Urinary bladder (tissue), 4 donors: ENCODE data around the gene FOXP1. TPM values are rescaled to one million over a fixed set of nuclear protein-coding genes. Genes with fewer than 3 reads are reported as not detected.

Experiments
- DNase-seq: peaks from one replicate; pipeline ENCODE4 v3.0.0-alpha.2; 2015; ENCODE audit errors: extremely low spot score
- H3K27ac ChIP-seq: one replicate; pipeline ENCODE4 v1.5.1; 2013; ENCODE audit warnings: low read depth, mild to moderate bottlenecking, moderate library complexity
- H3K36me3 ChIP-seq: one replicate; pipeline ENCODE4 v1.6.1; 2013; ENCODE audit warnings: mild to moderate bottlenecking, moderate library complexity; ENCODE audit not compliant: insufficient read depth
- H3K4me1 ChIP-seq: one replicate; pipeline ENCODE4 v1.6.1; 2013; ENCODE audit warnings: mild to moderate bottlenecking, moderate library complexity; ENCODE audit not compliant: insufficient read depth
- H3K4me3 ChIP-seq: one replicate; pipeline ENCODE4 v1.5.1; 2013; ENCODE audit warnings: low read depth, low read length
- WGBS: extraction: QIAGEN DNeasy Blood & Tissue Kit; methylation state at CpG from one replicate; pipeline ENCODE4 v1.1.7; 2013; 5-methylcytosine and 5-hydroxymethylcytosine counted together
- polyA plus RNA-seq: library from polyadenylated mRNA; stranded (reverse); fragments of 200-250 nt; gene quantifications from one replicate; pipeline ENCODE4 v1.2.3, GENCODE V29; 2013
- total RNA-seq: library from RNA; depleted of rRNA; stranded (reverse); fragments of >200 nt; gene quantifications from one replicate; pipeline ENCODE4 v1.2.3, GENCODE V29; 2014
- donor health status: healthy with polysubstance abuse.
- donor health status: healthy.

The FOXP1 gene
- total and polyA plus RNA-seq, 2 donors, result 27.4 to 176 TPM

DNA sequence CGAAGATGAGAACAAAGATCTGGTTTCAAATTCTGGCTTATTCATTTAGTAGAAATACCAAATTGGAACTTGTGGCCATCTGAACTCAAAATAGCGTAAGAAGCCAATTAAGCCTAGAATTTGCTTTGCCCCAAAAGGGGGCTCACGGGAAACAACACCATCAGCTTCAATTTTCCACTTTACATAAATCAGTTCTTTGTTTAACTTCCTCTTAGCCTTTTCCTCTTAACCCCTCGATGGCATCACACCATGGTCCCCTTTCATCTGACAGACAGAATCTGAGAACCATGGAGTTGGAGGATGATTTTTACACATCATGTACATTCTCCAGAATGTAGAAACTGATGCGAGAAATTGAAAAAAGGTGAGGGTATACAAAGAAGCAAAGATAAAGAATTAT is 207.0 kb downstream of the FOXP1 start:
- Histone ChIP-seq H3K4me1 (no peaks in the 10 kb centered on the region), H3K27ac (no peak overlapping the region), H3K36me3 (no peaks in the 10 kb centered on the region), H3K4me3 (no peak overlapping the region)
- DNase-seq, result no peak
- WGBS, result 87% methylated on average over 5 of the region's 5 CpGs

DNA sequence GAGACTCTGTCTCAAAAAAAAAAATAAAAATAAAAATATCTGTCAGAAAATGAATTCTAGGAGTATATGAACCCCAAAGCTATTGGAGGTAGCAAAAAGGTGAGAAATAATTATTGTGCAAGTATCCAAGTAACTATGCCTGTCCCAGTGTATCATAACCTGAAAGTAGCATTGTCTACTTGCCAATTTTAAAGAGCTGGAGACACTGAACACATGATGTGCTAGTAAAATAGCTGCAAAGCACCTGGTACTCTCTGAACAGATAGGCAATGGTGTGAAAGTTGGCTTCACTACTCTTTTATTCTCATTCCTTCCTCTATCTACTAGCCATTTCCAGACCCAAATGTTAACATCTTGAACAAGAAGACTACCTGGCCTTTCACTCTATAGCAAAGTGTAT is 208.9 kb downstream of the FOXP1 start:
- no peak for DNase-seq
- Histone ChIP-seq H3K4me3 (no peak overlapping the region), H3K27ac (no peak overlapping the region), H3K36me3 (no peaks in the 10 kb centered on the region), H3K4me1 (no peaks in the 10 kb centered on the region)

DNA sequence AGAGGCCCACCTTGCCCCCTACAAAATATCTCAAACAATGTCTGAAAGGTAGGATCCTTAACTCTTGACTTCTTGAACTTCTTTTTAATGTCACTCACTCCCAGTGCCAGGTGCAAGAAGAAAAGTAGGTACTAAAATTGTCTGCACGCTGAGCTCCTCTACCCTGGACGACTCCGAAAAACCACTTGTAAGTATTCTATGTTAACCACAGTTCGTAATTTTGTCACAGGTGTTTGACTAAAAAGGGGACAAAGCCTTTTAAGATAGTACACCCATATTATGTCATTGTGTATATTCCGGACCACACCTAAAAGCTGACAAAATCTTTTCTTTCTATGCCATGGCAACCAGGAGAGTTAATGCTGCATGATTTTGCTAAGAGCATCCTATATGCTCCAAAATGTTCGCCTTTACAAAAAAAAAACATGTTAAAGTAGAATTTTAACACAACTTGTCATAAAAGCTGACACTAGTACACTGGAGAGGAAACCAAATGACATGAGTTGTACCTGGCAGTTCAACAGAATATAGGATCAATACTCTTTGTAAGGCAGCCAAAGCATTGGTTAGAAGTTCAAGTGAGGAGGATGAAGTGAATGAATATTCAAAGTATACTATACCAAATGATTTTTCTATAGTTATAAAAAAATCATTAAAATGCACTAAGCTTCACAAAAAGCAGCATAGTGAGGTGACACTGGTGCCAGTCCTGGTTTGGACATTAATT is 210.5 kb downstream of the FOXP1 start:
- no peak for DNase-seq
- no peak overlapping the region for H3K4me3 ChIP-seq
- no peak overlapping the region for H3K27ac ChIP-seq
- no peaks in the 10 kb centered on the region for H3K4me1 ChIP-seq
- no peaks in the 10 kb centered on the region for H3K36me3 ChIP-seq
- WGBS, result 95% methylated on average over 6 of the region's 6 CpGs

DNA sequence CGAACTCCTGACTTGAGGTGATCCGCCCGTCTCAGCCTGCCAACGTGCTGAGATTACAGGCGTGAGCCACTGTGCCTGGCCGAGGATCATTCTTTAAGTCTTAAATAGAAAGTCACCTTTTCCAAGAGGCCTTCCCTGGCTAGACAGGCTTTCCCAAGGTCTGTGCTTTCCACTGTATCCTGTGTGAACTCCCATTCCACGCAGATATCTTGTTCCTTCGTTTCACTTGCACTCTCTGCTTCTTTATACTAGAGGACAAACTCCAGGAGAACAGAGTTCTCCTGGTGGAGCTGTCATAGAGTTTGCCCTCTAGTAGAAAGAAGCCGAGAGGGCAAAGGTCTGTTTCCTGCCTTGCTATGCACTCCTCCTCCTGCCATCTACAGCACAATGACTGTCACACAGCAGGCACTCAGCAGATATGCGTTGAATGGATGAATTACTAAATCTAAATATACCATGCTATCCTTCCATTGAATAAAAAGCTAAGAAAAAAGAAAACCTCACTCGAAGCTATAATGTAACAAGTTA is 211.2 kb downstream of the FOXP1 start:
- Histone ChIP-seq H3K4me3 (no peak overlapping the region), H3K4me1 (no peaks in the 10 kb centered on the region), H3K27ac (no peak overlapping the region), H3K36me3 (no peaks in the 10 kb centered on the region)
- WGBS, result 90% methylated on average over 11 of the region's 11 CpGs
- no peak for DNase-seq

DNA sequence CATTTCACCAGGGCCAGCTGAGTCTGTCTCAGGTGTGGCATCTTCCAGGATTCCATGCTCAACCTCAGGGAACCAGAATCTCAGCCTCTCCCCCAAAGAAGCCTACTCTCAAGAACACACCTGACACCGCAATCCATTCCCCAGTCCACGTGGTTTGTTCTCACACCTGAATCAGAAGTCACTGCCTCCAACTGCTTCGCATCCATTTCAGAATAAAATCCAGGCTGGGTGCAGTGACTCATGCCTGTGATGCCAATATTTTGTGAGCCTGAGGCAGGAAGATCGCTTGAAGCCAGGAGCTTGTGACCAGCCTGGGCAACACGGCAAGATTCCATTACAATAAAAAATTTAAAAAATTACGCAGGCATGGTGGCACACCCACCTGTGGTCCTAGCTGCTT is 212.2 kb downstream of the FOXP1 start:
- Histone ChIP-seq H3K36me3 (no peaks in the 10 kb centered on the region), H3K4me3 (no peak overlapping the region), H3K27ac (no peak overlapping the region), H3K4me1 (peaks cover 2% of the 10 kb centered on the region)
- 96% methylated on average over 6 of the region's 6 CpGs for WGBS
- DNase-seq, result no peak

DNA sequence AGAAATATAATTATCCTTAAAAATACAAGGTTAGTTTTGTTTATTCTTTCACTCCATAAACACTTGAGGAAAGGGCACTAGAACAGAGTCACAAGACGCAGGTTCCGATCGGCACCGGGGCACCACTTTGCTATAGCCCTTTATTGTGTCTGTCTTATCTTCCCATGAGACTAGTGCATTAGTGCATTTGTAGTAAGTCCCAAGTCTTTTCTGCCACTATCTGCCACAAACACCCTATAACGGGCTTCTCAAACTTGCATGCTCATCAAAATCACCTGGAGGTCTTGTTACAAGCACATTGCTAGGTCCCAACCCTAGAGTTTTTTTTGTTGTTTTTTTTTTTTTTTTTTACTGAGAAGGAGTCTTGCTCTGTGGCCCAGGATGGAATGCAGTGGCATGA is 213.1 kb downstream of the FOXP1 start:
- WGBS, result 80% methylated on average over 5 of the region's 5 CpGs
- peaks cover 2% of the 10 kb centered on the region for H3K4me1 ChIP-seq

DNA sequence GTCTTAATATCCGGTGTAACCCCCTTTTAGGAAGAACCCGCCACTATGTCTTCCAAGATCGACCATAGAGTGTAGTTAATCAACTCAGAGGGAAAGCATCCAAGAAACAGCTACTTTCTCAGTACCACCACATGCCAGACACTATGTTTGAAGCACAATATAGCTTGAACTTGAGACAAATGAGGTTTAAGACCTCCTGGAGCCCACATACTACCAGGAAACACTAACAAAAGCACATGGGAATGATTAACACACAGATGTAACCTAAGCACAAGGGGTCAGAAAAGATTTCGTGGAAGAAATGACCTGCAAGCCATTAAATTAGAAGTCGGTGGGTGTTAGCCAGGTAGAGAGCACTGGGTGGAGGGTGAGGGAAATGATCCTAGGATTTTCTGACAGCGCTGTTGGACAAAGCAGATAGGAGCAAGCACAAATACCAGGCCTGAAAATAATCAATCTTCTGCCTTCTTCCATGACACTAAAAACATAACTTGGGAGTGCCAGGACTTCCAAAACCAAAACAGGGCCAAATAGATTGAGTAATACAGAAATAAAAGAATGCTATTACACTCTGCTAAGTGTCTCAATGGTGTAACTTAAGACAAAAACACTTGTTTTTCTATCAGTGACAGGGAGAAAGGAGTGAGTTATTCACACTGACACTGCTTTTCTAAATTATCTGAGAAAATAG is 213.7 kb downstream of the FOXP1 start:
- Histone ChIP-seq H3K36me3 (no peaks in the 10 kb centered on the region), H3K4me3 (no peak overlapping the region), H3K4me1 (peaks cover 2% of the 10 kb centered on the region), H3K27ac (no peak overlapping the region)
- WGBS, result 63% methylated on average over 6 of the region's 6 CpGs
- no peak for DNase-seq

More for the DNA sequence above, 213.1 kb downstream of the FOXP1 start:
- DNase-seq, result no peak
- H3K36me3 ChIP-seq, result no peaks in the 10 kb centered on the region
- no peak overlapping the region for H3K27ac ChIP-seq
- H3K4me3 ChIP-seq, result no peak overlapping the region

DNA sequence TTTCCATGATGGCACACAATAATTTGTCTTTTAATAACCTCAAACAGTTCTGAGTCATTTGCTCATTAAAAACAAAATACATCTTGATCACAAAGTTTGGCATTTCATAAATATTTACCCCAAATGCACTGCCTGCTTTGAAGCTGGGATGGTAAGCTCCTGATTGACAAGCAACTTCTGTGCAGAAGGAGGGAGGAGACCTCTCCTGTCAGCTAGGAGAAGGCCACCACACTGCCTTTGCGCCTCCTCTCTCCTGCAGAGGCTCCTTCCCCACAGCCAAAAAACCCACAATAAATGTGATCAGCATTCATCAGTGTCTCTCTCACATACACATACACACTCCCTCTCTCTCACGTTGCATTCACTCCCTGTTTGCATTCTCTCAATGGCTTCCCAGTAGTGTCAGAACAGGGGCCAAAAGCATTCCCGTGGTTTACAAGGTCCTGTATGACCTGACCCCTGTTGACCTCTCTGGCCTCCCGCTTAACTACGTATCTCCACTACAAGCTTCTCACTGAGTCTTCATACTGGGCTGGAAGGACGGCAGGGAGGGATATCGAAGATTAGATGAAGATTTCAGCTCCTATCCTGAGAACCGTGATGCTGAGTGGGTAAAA is 216.4 kb downstream of the FOXP1 start:
- H3K4me3 ChIP-seq, result no peak overlapping the region
- 79% methylated on average over 8 of the region's 8 CpGs for WGBS
- no peaks in the 10 kb centered on the region for H3K36me3 ChIP-seq

DNA sequence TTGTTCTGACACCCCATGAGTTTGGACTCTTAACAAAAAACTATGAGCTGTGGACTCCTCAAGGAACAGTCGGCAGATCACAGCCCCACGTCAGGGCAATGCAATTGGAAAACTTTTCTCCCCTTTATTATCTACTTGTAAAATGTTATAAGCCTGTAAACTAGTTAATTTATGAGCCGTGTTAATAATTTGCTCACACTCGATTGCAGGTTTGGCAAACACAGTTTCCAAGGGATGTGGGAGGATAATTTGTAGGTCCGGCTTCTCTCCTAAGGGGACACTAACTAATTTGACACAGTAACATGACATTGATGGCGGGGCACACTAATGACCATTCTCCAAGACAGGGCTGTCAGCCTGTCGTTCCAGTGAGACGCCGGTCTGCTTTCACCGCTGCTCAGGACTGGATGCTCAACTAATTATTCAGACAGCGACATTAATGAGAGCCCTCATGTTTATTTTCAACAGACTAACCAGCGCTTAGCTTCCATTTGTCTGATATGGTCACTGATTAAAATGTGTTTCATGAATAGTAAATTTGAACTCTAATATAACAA is 222.1 kb downstream of the FOXP1 start:
- H3K4me3 ChIP-seq, result no peak overlapping the region
- no peak for DNase-seq
- no peaks in the 10 kb centered on the region for H3K4me1 ChIP-seq
- 62% methylated on average over 12 of the region's 12 CpGs for WGBS
- no peak overlapping the region for H3K27ac ChIP-seq
- no peaks in the 10 kb centered on the region for H3K36me3 ChIP-seq

More for the DNA sequence above, 216.4 kb downstream of the FOXP1 start:
- DNase-seq, result no peak
- H3K27ac ChIP-seq, result no peak overlapping the region
- H3K4me1 ChIP-seq, result peaks cover 2% of the 10 kb centered on the region

DNA sequence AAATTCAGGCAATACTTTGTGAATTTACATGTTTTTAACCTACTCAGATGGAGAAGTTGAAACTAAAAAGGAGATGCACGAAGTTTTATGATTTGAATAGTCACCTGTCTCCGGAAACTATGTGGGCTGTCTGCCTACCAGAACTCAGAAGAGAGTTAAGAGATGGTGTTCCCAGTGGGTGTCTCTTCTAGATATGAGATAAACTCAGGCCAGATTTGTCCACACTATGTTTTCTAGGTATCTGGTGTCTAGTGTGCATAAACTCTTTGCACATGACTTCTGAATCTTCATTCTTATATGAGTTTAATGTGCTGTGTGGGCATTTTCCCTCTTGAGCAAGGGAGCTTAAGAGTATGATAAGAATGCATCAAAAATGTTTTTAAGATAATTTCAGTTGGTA is 222.8 kb downstream of the FOXP1 start:
- no peak for DNase-seq
- Histone ChIP-seq H3K4me1 (no peaks in the 10 kb centered on the region), H3K4me3 (no peak overlapping the region), H3K36me3 (no peaks in the 10 kb centered on the region), H3K27ac (no peak overlapping the region)
- WGBS, result 87% methylated on average over 2 of the region's 2 CpGs

DNA sequence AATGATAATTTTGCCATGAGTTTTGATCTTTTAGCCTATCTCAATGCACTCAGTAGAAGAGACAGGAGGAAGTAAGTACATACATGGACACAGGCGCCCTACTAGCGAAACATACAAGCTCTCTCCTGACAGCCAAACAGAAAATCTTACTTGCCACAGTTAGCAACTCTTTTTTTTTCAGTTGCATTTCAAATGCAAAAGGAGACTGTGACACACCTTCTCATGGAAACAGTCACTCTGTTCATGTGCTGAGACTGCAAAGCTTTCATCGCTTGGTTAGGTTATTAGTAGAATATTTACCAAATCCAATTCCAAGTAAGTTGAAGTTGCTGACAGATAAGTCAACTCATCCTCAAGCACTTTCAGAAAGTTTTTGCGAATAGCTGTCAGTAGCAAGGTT is 223.3 kb downstream of the FOXP1 start:
- H3K36me3 ChIP-seq, result no peaks in the 10 kb centered on the region
- no peak overlapping the region for H3K27ac ChIP-seq
- 98% methylated on average over 4 of the region's 4 CpGs for WGBS
- DNase-seq, result no peak
- no peaks in the 10 kb centered on the region for H3K4me1 ChIP-seq
- no peak overlapping the region for H3K4me3 ChIP-seq

DNA sequence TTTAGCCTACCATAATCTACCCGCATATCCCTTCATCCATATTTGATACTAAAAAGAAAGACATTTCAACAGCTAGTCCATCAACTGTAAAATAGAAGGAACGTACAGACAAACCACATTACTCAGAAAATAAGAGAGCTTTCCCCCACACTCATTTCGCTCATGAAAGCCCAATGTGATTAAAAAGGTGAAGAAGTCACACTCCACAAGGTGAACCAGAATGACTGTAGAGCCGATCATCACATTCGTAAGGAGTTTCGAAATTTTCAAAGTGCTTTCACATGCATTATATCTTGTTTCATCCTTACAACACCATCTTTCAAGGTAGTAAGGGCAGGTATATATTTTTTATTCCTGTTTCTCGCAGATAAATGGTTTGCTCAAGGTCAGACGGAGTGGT is 225.3 kb downstream of the FOXP1 start:
- DNase-seq, result no peak
- WGBS, result 97% methylated on average over 8 of the region's 8 CpGs
- Histone ChIP-seq H3K4me3 (no peak overlapping the region), H3K36me3 (no peaks in the 10 kb centered on the region), H3K4me1 (no peaks in the 10 kb centered on the region), H3K27ac (no peak overlapping the region)

DNA sequence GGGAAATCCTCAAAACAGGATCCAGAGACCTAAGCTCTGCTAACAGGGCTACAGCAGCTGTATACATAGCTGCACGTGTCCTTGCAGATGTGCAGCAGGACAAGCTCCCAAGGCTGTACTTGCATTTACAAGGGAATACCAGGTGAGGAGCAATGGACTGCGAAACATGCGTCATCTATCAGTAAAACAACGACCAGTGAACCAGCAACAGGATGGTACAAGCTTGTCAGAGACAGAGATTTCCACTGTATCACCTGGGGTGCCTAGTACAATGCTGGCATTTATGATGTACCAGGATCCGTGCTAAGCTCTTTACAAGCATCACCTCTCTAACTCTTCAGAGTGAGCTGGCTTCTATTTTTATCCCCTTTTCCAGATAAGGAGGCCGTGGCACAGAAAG is 227.3 kb downstream of the FOXP1 start:
- WGBS, result 61% methylated on average over 6 of the region's 6 CpGs

DNA sequence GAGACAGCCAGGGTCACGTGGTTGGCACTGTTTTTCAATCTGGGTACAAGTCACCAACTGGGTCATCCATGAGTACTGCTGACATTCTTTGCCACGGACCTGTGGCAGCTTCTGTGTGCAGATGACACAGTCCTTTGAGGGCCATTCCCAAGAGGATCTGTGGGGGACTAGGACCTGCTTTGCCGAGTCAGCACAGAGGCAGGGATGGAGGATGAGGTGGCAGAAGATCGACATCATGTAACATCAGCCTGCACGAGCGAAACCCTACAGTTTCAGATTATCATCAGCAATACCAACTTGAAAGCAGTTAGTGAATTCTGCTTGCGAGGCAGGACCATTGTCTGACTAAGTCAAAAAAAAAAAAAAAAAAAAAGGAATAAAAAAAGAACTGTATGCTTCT is 227.7 kb downstream of the FOXP1 start:
- Histone ChIP-seq H3K27ac (no peak overlapping the region), H3K36me3 (no peaks in the 10 kb centered on the region), H3K4me3 (no peak overlapping the region), H3K4me1 (no peaks in the 10 kb centered on the region)
- DNase-seq, result no peak
- 81% methylated on average over 7 of the region's 7 CpGs for WGBS

More for the DNA sequence above, 227.3 kb downstream of the FOXP1 start:
- H3K27ac ChIP-seq, result no peak overlapping the region
- H3K4me1 ChIP-seq, result no peaks in the 10 kb centered on the region
- no peaks in the 10 kb centered on the region for H3K36me3 ChIP-seq
- DNase-seq, result no peak
- no peak overlapping the region for H3K4me3 ChIP-seq
